Measurements from ENCODE around the gene OTUB2. TPM values are rescaled to one million over a fixed set of nuclear protein-coding genes. Genes with fewer than 3 reads are reported as not detected.

The OTUB2 gene
- total RNA-seq, 3 donors from 2014 or later, result 1.3 to 3.5 (median 1.4) TPM

- DNase-seq, result no peak
- ATAC-seq, result no peak
- Histone ChIP-seq H3K4me1 (ENCODE audit: low read depth) (peaks cover 33% of the 10 kb centered on the region), H3K4me3 (peak overlapping the region; percentile 97), H3K9me3 (no peaks in the 10 kb centered on the region), H3K36me3 (ENCODE audit: low read depth) (no peaks in the 10 kb centered on the region)
- intact Hi-C loops (cut with DNase I, micrococcal nuclease), result loop anchor here in 1 of 2 donors (2.0 kb wide), 1 partner anchor 31 kb away; the partner anchor contains the start of gene IFI27
- TF ChIP-seq CTCF (IDR thresholded peaks at IDR 0.05), result no peak
These were observed 53.9 kb downstream of the OTUB2 start for GRCh38 chr14:94079891-94080620.

GRCh38 chr14:94080621-94081385 lies 54.7 kb downstream of the OTUB2 start, which contains the start of the genes DDX24 and IFI27L1:
Gene DDX24, minus strand, starts transcription at chr14:94081202. Its CDS starts 1,460 bp downstream, at chr14:94079742.
Gene IFI27L1, plus strand, starts transcription at chr14:94081310. Its CDS starts 15,628 bp downstream, at chr14:94096938.
- H3K4me1 ChIP-seq (ENCODE audit: low read depth), result peaks cover 30% of the 10 kb centered on the region
- no peak for TF ChIP-seq CTCF (IDR thresholded peaks at IDR 0.05)
- ATAC-seq, result peak; percentile 100

GRCh38 chr14:94081386-94081820 lies 55.3 kb downstream of the OTUB2 start:
- intact Hi-C loops (cut with DNase I, micrococcal nuclease), result loop anchor here in 1 of 2 donors (2.0 kb wide), 1 partner anchor 29 kb away; the partner anchor contains the start of gene IFI27
- Histone ChIP-seq H3K4me1 (ENCODE audit: low read depth) (peaks cover 27% of the 10 kb centered on the region), H3K9me3 (no peaks in the 10 kb centered on the region), H3K36me3 (ENCODE audit: low read depth) (no peaks in the 10 kb centered on the region), H3K4me3 (peak overlapping the region; percentile 97)
- peak; percentile 52 for ATAC-seq
- no peak for DNase-seq
- TF ChIP-seq CTCF (IDR thresholded peaks at IDR 0.05), result no peak

More at GRCh38 chr14:94080621-94081385, 54.7 kb downstream of the OTUB2 start, which contains the start of the genes DDX24 and IFI27L1:
- no peaks in the 10 kb centered on the region for H3K9me3 ChIP-seq
- intact Hi-C loops (cut with DNase I, micrococcal nuclease), result loop anchor here in 1 of 2 donors (2.0 kb wide), 1 partner anchor 30 kb away; the partner anchor contains the start of gene IFI27
- peak; percentile 97 to 98 (median 98) for DNase-seq
- peak within 1 kb of the TSS; percentile 97 for H3K4me3 ChIP-seq
- no peaks in the 10 kb centered on the region for H3K36me3 ChIP-seq (ENCODE audit: low read depth)

- ATAC-seq (no peak), DNase-seq (no peak)
- no peak for TF ChIP-seq CTCF (IDR thresholded peaks at IDR 0.05)
- no peaks in the 10 kb centered on the region for H3K4me1 ChIP-seq (ENCODE audit: low read depth)
- no peak overlapping the region for H3K4me3 ChIP-seq
- intact Hi-C loops (cut with DNase I, micrococcal nuclease), result no loop called here
- H3K36me3 ChIP-seq (ENCODE audit: low read depth), result no peaks in the 10 kb centered on the region
- H3K9me3 ChIP-seq, result no peaks in the 10 kb centered on the region
These were observed 61.8 kb downstream of the OTUB2 start for GRCh38 chr14:94087891-94088290.

- no peaks in the 10 kb centered on the region for H3K4me1 ChIP-seq (ENCODE audit: low read depth)
- intact Hi-C loops (cut with DNase I, micrococcal nuclease), result no loop called here
- DNase-seq (no peak), ATAC-seq (no peak)
- no peak overlapping the region for H3K4me3 ChIP-seq
- no peaks in the 10 kb centered on the region for H3K36me3 ChIP-seq (ENCODE audit: low read depth)
- H3K9me3 ChIP-seq, result no peaks in the 10 kb centered on the region
- TF ChIP-seq CTCF (IDR thresholded peaks at IDR 0.05), result no peak
These were observed 62.4 kb downstream of the OTUB2 start for GRCh38 chr14:94088516-94088915.
